Measurements from ENCODE around the gene ADGRD1.

DNA sequence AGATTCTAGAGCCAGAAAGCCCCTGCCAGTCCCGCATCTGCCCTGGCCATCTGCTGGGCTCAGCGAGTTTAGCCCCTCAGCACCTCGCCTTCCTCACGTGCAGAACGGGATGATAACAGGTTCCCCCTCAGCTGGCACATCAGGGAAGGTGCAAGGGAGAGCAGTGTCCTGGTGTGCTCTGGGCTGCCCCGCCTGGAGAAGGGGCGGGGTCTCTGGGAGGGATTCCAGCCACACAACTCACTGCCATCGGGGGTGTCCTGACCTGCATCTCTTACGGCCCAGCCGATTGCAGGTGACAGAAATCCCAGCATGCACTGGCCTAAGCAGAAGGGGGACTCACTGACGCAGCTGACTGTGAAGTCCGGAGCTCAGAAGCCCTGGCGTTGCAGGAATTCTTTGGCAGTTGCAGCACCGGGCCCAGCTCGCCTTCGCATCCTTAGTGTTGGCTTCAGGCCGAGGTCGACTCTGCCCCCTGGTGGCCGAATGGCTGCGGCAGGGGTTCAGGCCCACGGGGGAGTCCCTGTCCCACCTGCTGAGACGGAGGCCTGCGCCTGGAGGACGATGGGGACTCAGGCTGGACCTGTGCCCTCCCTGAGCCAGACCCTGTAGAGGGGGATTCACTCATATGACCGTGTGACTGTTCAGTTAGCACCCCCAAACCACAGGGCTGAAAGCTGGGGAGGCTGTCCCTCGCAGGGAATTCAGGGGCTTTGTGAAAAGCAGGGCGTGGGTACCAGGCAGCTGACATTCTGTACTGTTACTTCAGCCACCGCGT, 178.6 kb downstream of the ADGRD1 start:
- TF ChIP-seq EZH2 (IDR thresholded peaks at IDR 0.05; ENCODE audit: low read depth, low read length, severe bottlenecking) = no peak
- no peak for TF ChIP-seq POLR2A (IDR thresholded peaks at IDR 0.05; ENCODE audit: control extremely low read depth in 1 of 2, low read depth in 2 of 2, low read length in 2 of 2)
- TF ChIP-seq TEAD4 (IDR thresholded peaks at IDR 0.05; ENCODE audit: low read depth, low read length) = 0 out of 2 replicates have a peak, but pooled peaks have one; percentile 22

All from H1 (cell line).